ENCODE data around the gene TMEM60. TPM values are rescaled to one million over a fixed set of nuclear protein-coding genes. Genes with fewer than 3 reads are reported as not detected.

TMEM60 gene
- total RNA-seq, 1 donor from 2014 or later = 24.6 TPM

DNA sequence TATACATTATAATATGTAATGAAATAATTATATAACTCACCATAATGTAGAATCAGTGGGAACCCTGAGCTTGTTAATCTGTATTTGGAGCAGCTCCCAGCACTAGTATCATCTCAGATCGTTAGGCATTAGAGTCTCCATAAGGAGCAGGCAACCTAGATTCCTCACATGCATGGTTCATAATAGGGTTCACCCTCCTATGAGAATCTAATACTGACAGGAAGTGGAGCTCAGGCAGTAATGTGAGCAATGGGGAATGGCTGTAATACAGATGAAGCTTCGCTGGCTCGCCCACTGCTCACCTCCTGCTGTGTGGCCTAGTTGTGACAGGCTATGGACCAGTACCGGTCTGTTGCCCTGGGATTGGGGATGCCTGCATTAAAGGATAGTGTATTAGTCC, 52.5 kb downstream of the TMEM60 start:
- Histone ChIP-seq H3K27ac (no peak overlapping the region), H3K36me3 (peaks cover 19% of the 10 kb centered on the region), H3K4me1 (peaks cover 5% of the 10 kb centered on the region), H3K27me3 (ENCODE audit: low read depth) (no peaks in the 10 kb centered on the region), H3K9me3 (no peaks in the 10 kb centered on the region), H3K4me3 (no peak overlapping the region)
- no peak for ATAC-seq
- TF ChIP-seq, protein P1, sequence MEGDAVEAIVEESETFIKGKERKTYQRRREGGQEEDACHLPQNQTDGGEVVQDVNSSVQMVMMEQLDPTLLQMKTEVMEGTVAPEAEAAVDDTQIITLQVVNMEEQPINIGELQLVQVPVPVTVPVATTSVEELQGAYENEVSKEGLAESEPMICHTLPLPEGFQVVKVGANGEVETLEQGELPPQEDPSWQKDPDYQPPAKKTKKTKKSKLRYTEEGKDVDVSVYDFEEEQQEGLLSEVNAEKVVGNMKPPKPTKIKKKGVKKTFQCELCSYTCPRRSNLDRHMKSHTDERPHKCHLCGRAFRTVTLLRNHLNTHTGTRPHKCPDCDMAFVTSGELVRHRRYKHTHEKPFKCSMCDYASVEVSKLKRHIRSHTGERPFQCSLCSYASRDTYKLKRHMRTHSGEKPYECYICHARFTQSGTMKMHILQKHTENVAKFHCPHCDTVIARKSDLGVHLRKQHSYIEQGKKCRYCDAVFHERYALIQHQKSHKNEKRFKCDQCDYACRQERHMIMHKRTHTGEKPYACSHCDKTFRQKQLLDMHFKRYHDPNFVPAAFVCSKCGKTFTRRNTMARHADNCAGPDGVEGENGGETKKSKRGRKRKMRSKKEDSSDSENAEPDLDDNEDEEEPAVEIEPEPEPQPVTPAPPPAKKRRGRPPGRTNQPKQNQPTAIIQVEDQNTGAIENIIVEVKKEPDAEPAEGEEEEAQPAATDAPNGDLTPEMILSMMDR (IDR thresholded peaks at IDR 0.05) = no peak
- intact Hi-C loops (cut with DNase I) = no loop called here
- DNase-seq = no peak

Other genes with a start within 250 kb of the TMEM60 start
- gene RSBN1L, start 102.0 kb downstream of the TMEM60 start, total RNA-seq = 26.8 TPM
- gene PHTF2, start 339 bp upstream of the TMEM60 start, total RNA-seq = 15.2 TPM